Transverse colon (tissue), 4 donors: ENCODE results near the gene GNAS. TPM values are rescaled to one million over a fixed set of nuclear protein-coding genes. Genes with fewer than 3 reads are reported as not detected.

ENCODE experiments used
- DNase-seq: peaks from one replicate; pipeline ENCODE4 v3.0.0-alpha.2; 2019
- H3K27ac ChIP-seq, 4 donors: fragments of 200-600 bp; sonication (generic); 2 replicates each; pipeline ENCODE4 v1.5.1; 2016 to 2018; ENCODE audit warnings: inconsistent platforms in 4 of 4
- H3K27me3 ChIP-seq: fragments of 200-600 bp; sonication (generic); 2 replicates; pipeline ENCODE4 v1.5.1; 2017; ENCODE audit warnings: inconsistent platforms
- H3K36me3 ChIP-seq, 4 donors: fragments of 200-600 bp; sonication (generic); 2 replicates each; pipeline ENCODE4 v1.5.1; 2017 to 2019; ENCODE audit warnings: inconsistent platforms in 4 of 4
- H3K4me1 ChIP-seq, 4 donors: fragments of 200-600 bp; sonication (generic); 2 replicates each; pipeline ENCODE4 v1.5.1; 2017 to 2020; ENCODE audit warnings: inconsistent platforms in 4 of 4
- H3K4me3 ChIP-seq, 4 donors: fragments of 200-600 bp; sonication (generic); 1 replicate in 1 of 4; 2 replicates in 3 of 4; pipeline versions ENCODE4 v1.5.1 to v1.6.1; 2017 to 2019; ENCODE audit warnings: inconsistent platforms in 4 of 4
- H3K9me3 ChIP-seq, 2 donors: fragments of 200-600 bp; sonication (generic); 2 replicates each; pipeline ENCODE4 v1.5.1; 2017 to 2019; ENCODE audit warnings: inconsistent platforms in 2 of 2
- EP300 ChIP-seq: sonication (generic); formaldehyde crosslinking; IDR thresholded peaks from one replicate; pipeline ENCODE4 v1.6.1; 2017; ENCODE audit warnings: antibody characterized with exemption, low read depth
- POLR2A ChIP-seq: fragments of 450-650 bp; IDR thresholded peaks from one replicate; pipeline ENCODE4 v1.6.1; 2016; ENCODE audit warnings: antibody characterized with exemption, mild to moderate bottlenecking, moderate library complexity
- POLR2AphosphoS5 ChIP-seq, 3 donors: sonication (generic); formaldehyde crosslinking; IDR thresholded peaks; one replicate each; pipeline ENCODE4 v1.6.1; 2016; ENCODE audit warnings: antibody characterized with exemption in 3 of 3
- WGBS, 2 donors: methylation state at CpG; one replicate each; pipeline ENCODE4 v1.1.5; 2018; ENCODE audit warnings: low coverage in 1 of 2; 5-methylcytosine and 5-hydroxymethylcytosine counted together
- in situ Hi-C, 4 donors: fragments of 200-750 bp; cut with MboI; loops; one replicate each; pipeline versions ENCODE4 v1.15.0 to v1.15.1; 2017; ENCODE audit warnings: low sequenced_read_pairs in 3 of 4, low pct_ligation_motif_present in 1 of 4, low pct_unique_long_range_greater_than_20kb in 1 of 4
- intact Hi-C: fragments of 100-400 bp; cut with DNase I; formaldehyde crosslinking; loops from one replicate; pipeline ENCODE4 v1.15.1; 2023; ENCODE audit warnings: low total_unique reads
- total RNA-seq, 4 donors: library from RNA; depleted of rRNA; stranded (reverse); fragments of >200 nt; gene quantifications; one replicate each; pipeline ENCODE4 v1.1.0, GENCODE V29; 2016
- TF ChIP-seq, protein P1 (sequence below), 5 experiments: fragments of 200-600 bp in 3 of 5; fragments of 450-650 bp in 2 of 5; sonication (generic) in 3 of 5; IDR thresholded peaks; 1 replicate in 2 of 5; 2 replicates in 3 of 5; pipeline ENCODE4 v1.5.1; 2016 to 2017; ENCODE audit warnings: antibody characterized with exemption in 5 of 5, inconsistent platforms in 3 of 5, mild to moderate bottlenecking in 2 of 5, moderate library complexity in 1 of 5

Gene GNAS
- total RNA-seq, 4 donors from 2014 or later: 501 to 716 (median 535) TPM

DNA sequence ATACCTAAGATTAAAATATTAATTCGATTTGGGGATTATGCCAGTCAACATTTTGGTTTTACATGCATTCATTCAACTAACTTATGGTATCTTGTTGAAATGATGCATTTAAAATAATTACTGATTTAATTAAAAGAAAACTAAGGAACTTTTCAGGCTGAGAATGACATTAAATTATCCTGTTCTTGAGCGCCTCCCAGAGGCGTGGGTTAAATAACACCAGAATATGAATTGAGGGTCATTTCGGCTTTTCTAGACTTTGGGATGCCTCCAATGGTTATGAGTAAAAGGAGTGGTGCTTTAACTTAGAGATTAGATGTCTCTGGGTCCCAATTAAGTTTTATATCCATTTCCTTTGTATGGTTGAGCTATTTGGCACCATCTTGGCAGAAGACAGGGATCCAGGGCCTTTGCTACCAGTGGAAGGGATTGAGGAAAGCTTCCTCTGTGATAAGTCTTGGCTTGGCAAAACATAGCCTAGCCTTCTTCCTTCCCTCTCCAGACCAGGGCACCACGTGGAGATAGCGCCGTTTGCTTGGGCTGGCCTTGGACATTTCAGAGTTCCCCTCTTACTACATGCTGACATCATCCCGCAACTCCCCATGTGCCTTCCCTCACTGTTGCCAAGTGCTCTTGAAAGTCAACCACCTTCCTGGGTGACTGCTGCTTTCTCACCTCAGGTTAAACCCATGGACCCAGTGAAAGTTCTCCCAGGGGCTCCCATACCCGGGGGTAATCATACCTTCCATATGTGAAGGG lies 28.7 kb downstream of the GNAS start:
- Histone ChIP-seq H3K4me1 (no peaks in the 10 kb centered on the region), H3K27me3 (no peaks in the 10 kb centered on the region), H3K36me3 (no peaks in the 10 kb centered on the region), H3K9me3 (no peaks in the 10 kb centered on the region), H3K4me3 (no peak overlapping the region), H3K27ac (no peak overlapping the region)
- no peak for DNase-seq
- in situ Hi-C loops: no loop called here
- TF ChIP-seq, protein P1, sequence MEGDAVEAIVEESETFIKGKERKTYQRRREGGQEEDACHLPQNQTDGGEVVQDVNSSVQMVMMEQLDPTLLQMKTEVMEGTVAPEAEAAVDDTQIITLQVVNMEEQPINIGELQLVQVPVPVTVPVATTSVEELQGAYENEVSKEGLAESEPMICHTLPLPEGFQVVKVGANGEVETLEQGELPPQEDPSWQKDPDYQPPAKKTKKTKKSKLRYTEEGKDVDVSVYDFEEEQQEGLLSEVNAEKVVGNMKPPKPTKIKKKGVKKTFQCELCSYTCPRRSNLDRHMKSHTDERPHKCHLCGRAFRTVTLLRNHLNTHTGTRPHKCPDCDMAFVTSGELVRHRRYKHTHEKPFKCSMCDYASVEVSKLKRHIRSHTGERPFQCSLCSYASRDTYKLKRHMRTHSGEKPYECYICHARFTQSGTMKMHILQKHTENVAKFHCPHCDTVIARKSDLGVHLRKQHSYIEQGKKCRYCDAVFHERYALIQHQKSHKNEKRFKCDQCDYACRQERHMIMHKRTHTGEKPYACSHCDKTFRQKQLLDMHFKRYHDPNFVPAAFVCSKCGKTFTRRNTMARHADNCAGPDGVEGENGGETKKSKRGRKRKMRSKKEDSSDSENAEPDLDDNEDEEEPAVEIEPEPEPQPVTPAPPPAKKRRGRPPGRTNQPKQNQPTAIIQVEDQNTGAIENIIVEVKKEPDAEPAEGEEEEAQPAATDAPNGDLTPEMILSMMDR (IDR thresholded peaks at IDR 0.05): peak in 2 of 5 experiments; percentile 11 to 13
- no peak for TF ChIP-seq POLR2AphosphoS5 (IDR thresholded peaks at IDR 0.05)
- no peak for TF ChIP-seq EP300
- intact Hi-C loops: no loop called here
- 83 to 97% methylated on average over 4 to 9 of the region's 9 CpGs for WGBS, 2 donors

DNA sequence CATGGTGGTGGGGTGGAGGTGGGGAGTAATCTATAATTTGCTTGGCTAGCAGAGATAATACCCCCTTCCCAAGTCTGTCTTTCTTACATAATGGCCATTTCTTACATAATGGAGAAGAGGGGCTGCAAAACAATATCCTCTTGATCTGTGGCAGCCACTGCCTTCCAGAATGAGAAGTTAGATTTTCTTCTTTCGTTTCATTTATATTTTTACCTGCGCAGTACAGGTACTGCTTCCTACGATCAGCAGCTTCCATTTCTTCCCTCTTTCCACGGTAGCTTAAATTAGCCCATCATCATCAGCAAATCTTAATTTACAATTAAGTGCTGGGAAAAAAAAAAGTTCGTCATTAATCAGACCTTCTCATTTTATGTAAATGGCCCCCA lies 30.2 kb downstream of the GNAS start:
- Histone ChIP-seq H3K36me3 (no peaks in the 10 kb centered on the region), H3K9me3 (no peaks in the 10 kb centered on the region), H3K27ac (no peak overlapping the region), H3K27me3 (no peaks in the 10 kb centered on the region), H3K4me3 (no peak overlapping the region), H3K4me1 (peaks cover 0 to under 1% (median 0%) of the 10 kb centered on the region in 4 donors)
- intact Hi-C loops: no loop called here
- 84 to 85% methylated on average over 4 to 5 of the region's 5 CpGs for WGBS, 2 donors
- no peak for DNase-seq
- TF ChIP-seq POLR2A (no peak), EP300 (no peak), POLR2AphosphoS5 (IDR thresholded peaks at IDR 0.05) (no peak)
- TF ChIP-seq, protein P1 (IDR thresholded peaks at IDR 0.05): no peak
- in situ Hi-C loops: no loop called here

DNA sequence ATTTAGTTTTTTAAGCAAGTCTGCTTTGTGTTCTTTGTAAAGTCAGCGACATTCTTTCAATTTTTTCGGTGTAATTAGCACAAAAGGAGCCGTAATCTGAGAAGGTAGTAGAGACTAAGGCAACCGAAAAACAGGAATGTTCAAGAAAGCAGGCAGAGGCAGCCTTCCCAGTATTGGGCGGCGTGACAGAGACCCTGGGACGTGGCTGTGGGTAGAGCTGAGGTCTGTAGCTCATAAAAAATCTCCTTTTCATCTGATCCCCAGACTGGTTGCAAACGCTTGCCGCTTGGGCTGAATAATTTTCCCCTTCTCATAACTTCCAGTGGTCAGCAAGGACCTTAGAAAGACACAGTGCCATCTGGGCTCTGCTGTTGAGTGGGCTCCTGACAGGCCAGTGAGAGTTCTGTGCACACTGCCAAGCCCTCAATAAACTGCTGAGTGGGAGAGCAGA lies 30.8 kb downstream of the GNAS start:
- H3K36me3 ChIP-seq: no peaks in the 10 kb centered on the region
- TF ChIP-seq, protein P1 (IDR thresholded peaks at IDR 0.05): no peak
- TF ChIP-seq POLR2AphosphoS5 (IDR thresholded peaks at IDR 0.05): no peak
- peaks cover 0 to 5% (median 0%) of the 10 kb centered on the region in 4 donors for H3K4me1 ChIP-seq
- no peaks in the 10 kb centered on the region for H3K27me3 ChIP-seq
- no peak overlapping the region for H3K4me3 ChIP-seq
- no peak overlapping the region for H3K27ac ChIP-seq
- no peaks in the 10 kb centered on the region for H3K9me3 ChIP-seq
- 91 to 97% methylated on average over 8 to 9 of the region's 9 CpGs for WGBS, 2 donors
- in situ Hi-C loops: no loop called here
- intact Hi-C loops: no loop called here
- no peak for DNase-seq

- no peaks in the 10 kb centered on the region for H3K36me3 ChIP-seq
- H3K27me3 ChIP-seq: no peaks in the 10 kb centered on the region
- peaks cover 0 to 5% (median 0%) of the 10 kb centered on the region in 4 donors for H3K4me1 ChIP-seq
- no peak for TF ChIP-seq EP300
- TF ChIP-seq POLR2A: no peak
- no peak for TF ChIP-seq POLR2AphosphoS5 (IDR thresholded peaks at IDR 0.05)
- TF ChIP-seq, protein P1 (IDR thresholded peaks at IDR 0.05): no peak
- intact Hi-C loops: no loop called here
- 77 to 83% methylated on average over 3 of the region's 3 CpGs for WGBS, 2 donors
- no peak overlapping the region for H3K27ac ChIP-seq
- no peak overlapping the region for H3K4me3 ChIP-seq
- H3K9me3 ChIP-seq: no peaks in the 10 kb centered on the region
- DNase-seq: no peak
- in situ Hi-C loops: no loop called here
Measured at GRCh38 chr20:58884966-58885365, 32.5 kb downstream of the GNAS start.
